Stimulated activated CD4-positive, alpha-beta T cell treated with anti-CD3 and anti-CD28 coated beads, Interleukin-4, amount 100 ng/mL, for 48 hours (primary cell): ENCODE data around the gene STEAP1.

ENCODE experiments used
- DNase-seq, 2 donors: peaks; one replicate each; pipeline ENCODE4 v3.0.0-alpha.2; 2020; ENCODE audit warnings: low read depth in 2 of 2

The STEAP1 gene

GRCh38 chr7:90211391-90212148 is 57.3 kb downstream of the STEAP1 start, which contains the start of gene STEAP2:
STEAP2 (plus strand) TSS chr7:90211740; CDS start chr7:90225083, 13,343 bp downstream.
- DNase-seq, result peak; percentile 30 to 37

GRCh38 chr7:90212149-90212495 is 57.9 kb downstream of the STEAP1 start:
- DNase-seq, result no peak

- DNase-seq, result no peak
These were observed 59.3 kb downstream of the STEAP1 start for GRCh38 chr7:90213521-90213920.
